Caco-2 (cell line): ENCODE results near the gene MTMR6. TPM values are rescaled to one million over a fixed set of nuclear protein-coding genes. Genes with fewer than 3 reads are reported as not detected.

ENCODE experiments used
- BruUV-seq: library from RNA; stranded (reverse); fragments of 400-500 nt; replicated peaks from 2 replicates; lab custom pipeline; 2021; lab: Mats Ljungman, UMichigan
- CTCF ChIA-PET: fragments of 300-600 bp; sonication (Branson Sonifier 250); formaldehyde crosslinking; loops from one replicate; lab custom pipeline; 2022; ENCODE audit warnings: antibody characterized with exemption; lab: Charles Lee
- POLR2A ChIA-PET: fragments of 300-600 bp; sonication (Branson Sonifier 250); formaldehyde crosslinking; loops from one replicate; lab custom pipeline; 2022; ENCODE audit warnings: antibody characterized with exemption; lab: Charles Lee
- DNase-seq, 2 experiments: peaks; one replicate each; pipeline versions ENCODE4 v3.0.0 to v3.0.0-alpha.2; 2020 to 2022
- H3K27me3 ChIP-seq: replicated peaks from 2 replicates; pipeline ENCODE4 v1.6.0; 2011; ENCODE audit warnings: low read length; ENCODE audit not compliant: control insufficient read depth, insufficient read depth
- H3K36me3 ChIP-seq: 2 replicates; pipeline ENCODE4 v1.5.1; 2011; ENCODE audit warnings: low read length; ENCODE audit not compliant: control insufficient read depth, insufficient read depth
- H3K4me1 ChIP-seq: fragments of 250-450 bp; sonication (Bioruptor Pico); 2 replicates; pipeline ENCODE4 v1.5.1; 2020; ENCODE audit warnings: mild to moderate bottlenecking
- H3K4me3 ChIP-seq: 2 replicates; pipeline ENCODE4 v1.5.1; 2011; ENCODE audit warnings: low read depth, mild to moderate bottlenecking, control low read depth, low read length
- H3K9me3 ChIP-seq: fragments of 250-450 bp; sonication (Bioruptor Pico); 2 replicates; pipeline ENCODE4 v1.5.1; 2020; ENCODE audit warnings: mild to moderate bottlenecking, moderate library complexity
- H3K27ac Mint-ChIP-seq: one replicate; pipeline ENCODE4 v1.8.0; 2022; ENCODE audit warnings: mixed read lengths; ENCODE audit not compliant: unreplicated experiment
- H3K27me3 Mint-ChIP-seq: one replicate; pipeline ENCODE4 v1.8.0; 2022; ENCODE audit warnings: mixed read lengths; ENCODE audit not compliant: insufficient read depth, unreplicated experiment
- H3K36me3 Mint-ChIP-seq: one replicate; pipeline ENCODE4 v1.8.0; 2022; ENCODE audit warnings: mild to moderate bottlenecking, mixed read lengths; ENCODE audit not compliant: insufficient read depth, unreplicated experiment
- H3K4me1 Mint-ChIP-seq: one replicate; pipeline ENCODE4 v1.8.0; 2022; ENCODE audit warnings: low read depth, mixed read lengths; ENCODE audit not compliant: unreplicated experiment
- H3K4me3 Mint-ChIP-seq: one replicate; pipeline ENCODE4 v1.8.0; 2022; ENCODE audit warnings: mild to moderate bottlenecking, moderate library complexity, mixed read lengths; ENCODE audit not compliant: unreplicated experiment
- H3K9me3 Mint-ChIP-seq: one replicate; pipeline ENCODE4 v1.8.0; 2022; ENCODE audit warnings: mixed read lengths; ENCODE audit not compliant: unreplicated experiment
- CTCF ChIP-seq, 2 experiments: fragments of 200-600 bp in 1 of 2; IDR thresholded peaks; 1 replicate in 1 of 2; 2 replicates in 1 of 2; pipeline versions ENCODE4 v1.5.1 to v1.8.0; 2011 to 2022; ENCODE audit warnings: antibody characterized with exemption in 1 of 2, control low read depth in 1 of 2, inconsistent platforms in 1 of 2, low read depth in 1 of 2, low read length in 1 of 2, mild to moderate bottlenecking in 1 of 2, moderate library complexity in 1 of 2; ENCODE audit not compliant: insufficient read depth in 1 of 2, severe bottlenecking in 1 of 2, unreplicated experiment in 1 of 2
- intact Hi-C: fragments of 100-400 bp; cut with micrococcal nuclease; formaldehyde crosslinking; loops from one replicate; pipeline ENCODE4 v1.10.0; 2022; ENCODE audit not compliant: unreplicated experiment
- total RNA-seq: library from RNA; stranded (reverse); gene quantifications from 2 replicates; pipeline ENCODE4 v1.2.3, GENCODE V29; 2022

Gene MTMR6
- total RNA-seq, 1 experiment from 2014 or later = 13.0 TPM

- Mint-ChIP-seq H3K27ac (no peak overlapping the region), H3K27me3 (no peaks in the 10 kb centered on the region), H3K4me3 (no peak overlapping the region), H3K36me3 (no peaks in the 10 kb centered on the region), H3K4me1 (peaks cover 13% of the 10 kb centered on the region), H3K9me3 (no peaks in the 10 kb centered on the region)
- intact Hi-C loops = no loop called here
- ChIA-PET POLR2A (no interaction called here), CTCF (no interaction called here)
- no peaks in the 10 kb centered on the region for H3K27me3 ChIP-seq
- no peaks in the 10 kb centered on the region for H3K9me3 ChIP-seq
- TF ChIP-seq CTCF (IDR thresholded peaks at IDR 0.05; ENCODE audit: insufficient read depth in 1 of 2, low read depth in 1 of 2, low read length in 1 of 2, severe bottlenecking in 1 of 2, unreplicated experiment in 1 of 2) = no peak
- H3K4me1 ChIP-seq = no peaks in the 10 kb centered on the region
- H3K36me3 ChIP-seq = no peaks in the 10 kb centered on the region
- no TSS peak for BruUV-seq
- DNase-seq = no peak
- H3K4me3 ChIP-seq = no peak overlapping the region
Measured at GRCh38 chr13:25281193-25281934, 5.9 kb downstream of the MTMR6 start.

GRCh38 chr13:25280396-25280795, 6.9 kb downstream of the MTMR6 start:
- H3K36me3 Mint-ChIP-seq = no peaks in the 10 kb centered on the region
- intact Hi-C loops = no loop called here
- Histone ChIP-seq H3K9me3 (no peaks in the 10 kb centered on the region), H3K4me1 (no peaks in the 10 kb centered on the region), H3K36me3 (no peaks in the 10 kb centered on the region), H3K4me3 (no peak overlapping the region), H3K27me3 (no peaks in the 10 kb centered on the region)
- TF ChIP-seq CTCF (IDR thresholded peaks at IDR 0.05; ENCODE audit: insufficient read depth in 1 of 2, low read depth in 1 of 2, low read length in 1 of 2, severe bottlenecking in 1 of 2, unreplicated experiment in 1 of 2) = no peak
- H3K9me3 Mint-ChIP-seq = no peaks in the 10 kb centered on the region
- no TSS peak for BruUV-seq
- peaks cover 13% of the 10 kb centered on the region for H3K4me1 Mint-ChIP-seq
- ChIA-PET CTCF (no interaction called here), POLR2A (no interaction called here)
- no peak overlapping the region for H3K4me3 Mint-ChIP-seq
- no peak for DNase-seq
- H3K27me3 Mint-ChIP-seq = no peaks in the 10 kb centered on the region
- H3K27ac Mint-ChIP-seq = no peak overlapping the region

- Mint-ChIP-seq H3K27ac (no peak overlapping the region), H3K27me3 (no peaks in the 10 kb centered on the region), H3K4me1 (peaks cover 13% of the 10 kb centered on the region), H3K36me3 (peaks cover 6% of the 10 kb centered on the region), H3K4me3 (no peak overlapping the region), H3K9me3 (no peaks in the 10 kb centered on the region)
- no peak overlapping the region for H3K4me3 ChIP-seq
- ChIA-PET POLR2A (no interaction called here), CTCF (no interaction called here)
- DNase-seq = no peak
- intact Hi-C loops = no loop called here
- no peaks in the 10 kb centered on the region for H3K36me3 ChIP-seq
- no peaks in the 10 kb centered on the region for H3K27me3 ChIP-seq
- BruUV-seq = no TSS peak
- H3K4me1 ChIP-seq = no peaks in the 10 kb centered on the region
- no peaks in the 10 kb centered on the region for H3K9me3 ChIP-seq
- no peak for TF ChIP-seq CTCF (IDR thresholded peaks at IDR 0.05; ENCODE audit: insufficient read depth in 1 of 2, low read depth in 1 of 2, low read length in 1 of 2, severe bottlenecking in 1 of 2, unreplicated experiment in 1 of 2)
Measured at GRCh38 chr13:25276748-25277147, 10.5 kb downstream of the MTMR6 start.
